ENCODE data around the gene BANF2.

GRCh38 chr20:17747431-17747846 lies 47.7 kb downstream of the BANF2 start:
- no peak for TF ChIP-seq POLR2A (IDR thresholded peaks at IDR 0.05)
- TF ChIP-seq CTCF (IDR thresholded peaks at IDR 0.05) = no peak

All from testis (tissue), 2 donors.